Measurements from ENCODE around the gene CNBP. TPM values are rescaled to one million over a fixed set of nuclear protein-coding genes. Genes with fewer than 3 reads are reported as not detected.

CNBP gene
- 333 to 368 TPM (median 346 TPM) in 5 replicates for total RNA-seq (2022; extraction: Qiagen RNA extraction; ENCODE audit: low read depth)

GRCh38 chr3:129183569-129184395, at the start of gene CNBP:
Gene CNBP (minus strand): TSS chr3:129183896. CDS start chr3:129171757, 12,139 bp downstream.

GRCh38 chr3:129160891-129161859, 22.5 kb downstream of the CNBP start, which contains the start of gene ISY1:
Gene ISY1 (minus strand): TSS chr3:129161063. CDS start chr3:129160975, 88 bp downstream.

GRCh38 chr3:129121792-129122411, 61.8 kb downstream of the CNBP start, which contains the start of gene RAB43:
Gene RAB43 (minus strand): TSS chr3:129121804. CDS start chr3:129121489, 315 bp downstream.

Other genes with a start within 250 kb of the CNBP start
- gene CFAP92, start 189.8 kb downstream of the CNBP start, total RNA-seq (2022; extraction: Qiagen RNA extraction; ENCODE audit: low read depth): 0.05 TPM in 2 of 5 replicates, not detected in the others
- gene EFCC1, start 182.6 kb downstream of the CNBP start, total RNA-seq (2022; extraction: Qiagen RNA extraction; ENCODE audit: low read depth): not detected in 5 replicates
- not detected in 5 replicates for gene GP9, start 123.1 kb downstream of the CNBP start, total RNA-seq (2022; extraction: Qiagen RNA extraction; ENCODE audit: low read depth)
- 3.1 to 7.3 TPM (median 4.7 TPM) in 5 replicates for gene RAB43, start 62.1 kb downstream of the CNBP start, total RNA-seq (2022; extraction: Qiagen RNA extraction; ENCODE audit: low read depth)
- 19.0 to 24.5 TPM (median 22.6 TPM) in 5 replicates for gene ISY1, start 22.8 kb downstream of the CNBP start, total RNA-seq (2022; extraction: Qiagen RNA extraction; ENCODE audit: low read depth)
- 77.0 to 92.2 TPM (median 77.4 TPM) in 5 replicates for gene COPG1, start 65.7 kb upstream of the CNBP start, total RNA-seq (2022; extraction: Qiagen RNA extraction; ENCODE audit: low read depth)
- 40.5 to 45.3 TPM (median 43.6 TPM) in 5 replicates for gene HMCES, start 95.0 kb upstream of the CNBP start, total RNA-seq (2022; extraction: Qiagen RNA extraction; ENCODE audit: low read depth)
- gene EFCAB12, start 244.7 kb upstream of the CNBP start, total RNA-seq (2022; extraction: Qiagen RNA extraction; ENCODE audit: low read depth): 0.40 to 0.67 TPM (median 0.51 TPM) in 5 replicates

Data from A549 treated with DMSO at 1 μM for 4 hours (cell line).